ENCODE measurements around the gene PFKM.
"Not testable (repeated sequence)": the region's sequence is repeated elsewhere in the genome, so short reads cannot be mapped to it uniquely, and the experiment has no call there.

PFKM gene

DNA sequence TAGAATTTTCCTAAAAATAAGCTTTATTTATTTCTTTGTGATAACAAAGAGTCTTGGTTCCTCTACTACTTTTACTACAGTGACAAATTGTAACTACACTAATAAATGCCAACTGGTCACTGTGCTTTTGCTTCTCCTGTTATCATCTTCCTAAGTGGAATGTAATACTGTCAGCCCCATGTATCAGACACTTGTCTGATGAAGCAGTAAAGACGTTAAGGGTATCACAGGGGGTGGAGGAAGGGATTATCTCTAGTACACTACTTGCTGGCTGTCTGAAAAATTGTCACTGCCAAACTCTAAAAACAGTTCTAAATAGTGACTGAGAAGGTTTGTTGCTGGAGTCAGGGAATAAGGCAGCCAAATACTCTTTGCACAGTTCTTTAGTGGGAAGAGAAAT is 26.8 kb downstream of the PFKM start:
- no peaks in the 10 kb centered on the region for H3K27me3 ChIP-seq (ENCODE audit: insufficient read depth, poor library complexity, severe bottlenecking)
- H3K4me3 ChIP-seq (replicated peaks; ENCODE audit: insufficient read depth, low read length) = no peak overlapping the region
- no peak overlapping the region for H3K27ac ChIP-seq (replicated peaks)
- DNase-seq (ENCODE audit: low read depth in 1 of 2, low spot score in 1 of 2) = no peak
- no peak for TF ChIP-seq POLR2AphosphoS5 (IDR thresholded peaks at IDR 0.05; ENCODE audit: low read depth)
- no peak for TF ChIP-seq SPI1 (IDR thresholded peaks at IDR 0.05; ENCODE audit: borderline replicate concordance, low read depth)
- TF ChIP-seq, protein P1, sequence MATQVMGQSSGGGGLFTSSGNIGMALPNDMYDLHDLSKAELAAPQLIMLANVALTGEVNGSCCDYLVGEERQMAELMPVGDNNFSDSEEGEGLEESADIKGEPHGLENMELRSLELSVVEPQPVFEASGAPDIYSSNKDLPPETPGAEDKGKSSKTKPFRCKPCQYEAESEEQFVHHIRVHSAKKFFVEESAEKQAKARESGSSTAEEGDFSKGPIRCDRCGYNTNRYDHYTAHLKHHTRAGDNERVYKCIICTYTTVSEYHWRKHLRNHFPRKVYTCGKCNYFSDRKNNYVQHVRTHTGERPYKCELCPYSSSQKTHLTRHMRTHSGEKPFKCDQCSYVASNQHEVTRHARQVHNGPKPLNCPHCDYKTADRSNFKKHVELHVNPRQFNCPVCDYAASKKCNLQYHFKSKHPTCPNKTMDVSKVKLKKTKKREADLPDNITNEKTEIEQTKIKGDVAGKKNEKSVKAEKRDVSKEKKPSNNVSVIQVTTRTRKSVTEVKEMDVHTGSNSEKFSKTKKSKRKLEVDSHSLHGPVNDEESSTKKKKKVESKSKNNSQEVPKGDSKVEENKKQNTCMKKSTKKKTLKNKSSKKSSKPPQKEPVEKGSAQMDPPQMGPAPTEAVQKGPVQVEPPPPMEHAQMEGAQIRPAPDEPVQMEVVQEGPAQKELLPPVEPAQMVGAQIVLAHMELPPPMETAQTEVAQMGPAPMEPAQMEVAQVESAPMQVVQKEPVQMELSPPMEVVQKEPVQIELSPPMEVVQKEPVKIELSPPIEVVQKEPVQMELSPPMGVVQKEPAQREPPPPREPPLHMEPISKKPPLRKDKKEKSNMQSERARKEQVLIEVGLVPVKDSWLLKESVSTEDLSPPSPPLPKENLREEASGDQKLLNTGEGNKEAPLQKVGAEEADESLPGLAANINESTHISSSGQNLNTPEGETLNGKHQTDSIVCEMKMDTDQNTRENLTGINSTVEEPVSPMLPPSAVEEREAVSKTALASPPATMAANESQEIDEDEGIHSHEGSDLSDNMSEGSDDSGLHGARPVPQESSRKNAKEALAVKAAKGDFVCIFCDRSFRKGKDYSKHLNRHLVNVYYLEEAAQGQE (IDR thresholded peaks at IDR 0.05; ENCODE audit: insufficient replicate concordance, low read depth) = no peak
- TF ChIP-seq GABPA (IDR thresholded peaks at IDR 0.05; ENCODE audit: low read depth) = no peak
- TF ChIP-seq, protein P2, sequence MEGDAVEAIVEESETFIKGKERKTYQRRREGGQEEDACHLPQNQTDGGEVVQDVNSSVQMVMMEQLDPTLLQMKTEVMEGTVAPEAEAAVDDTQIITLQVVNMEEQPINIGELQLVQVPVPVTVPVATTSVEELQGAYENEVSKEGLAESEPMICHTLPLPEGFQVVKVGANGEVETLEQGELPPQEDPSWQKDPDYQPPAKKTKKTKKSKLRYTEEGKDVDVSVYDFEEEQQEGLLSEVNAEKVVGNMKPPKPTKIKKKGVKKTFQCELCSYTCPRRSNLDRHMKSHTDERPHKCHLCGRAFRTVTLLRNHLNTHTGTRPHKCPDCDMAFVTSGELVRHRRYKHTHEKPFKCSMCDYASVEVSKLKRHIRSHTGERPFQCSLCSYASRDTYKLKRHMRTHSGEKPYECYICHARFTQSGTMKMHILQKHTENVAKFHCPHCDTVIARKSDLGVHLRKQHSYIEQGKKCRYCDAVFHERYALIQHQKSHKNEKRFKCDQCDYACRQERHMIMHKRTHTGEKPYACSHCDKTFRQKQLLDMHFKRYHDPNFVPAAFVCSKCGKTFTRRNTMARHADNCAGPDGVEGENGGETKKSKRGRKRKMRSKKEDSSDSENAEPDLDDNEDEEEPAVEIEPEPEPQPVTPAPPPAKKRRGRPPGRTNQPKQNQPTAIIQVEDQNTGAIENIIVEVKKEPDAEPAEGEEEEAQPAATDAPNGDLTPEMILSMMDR (IDR thresholded peaks at IDR 0.05; ENCODE audit: insufficient read depth, low read length) = no peak

DNA sequence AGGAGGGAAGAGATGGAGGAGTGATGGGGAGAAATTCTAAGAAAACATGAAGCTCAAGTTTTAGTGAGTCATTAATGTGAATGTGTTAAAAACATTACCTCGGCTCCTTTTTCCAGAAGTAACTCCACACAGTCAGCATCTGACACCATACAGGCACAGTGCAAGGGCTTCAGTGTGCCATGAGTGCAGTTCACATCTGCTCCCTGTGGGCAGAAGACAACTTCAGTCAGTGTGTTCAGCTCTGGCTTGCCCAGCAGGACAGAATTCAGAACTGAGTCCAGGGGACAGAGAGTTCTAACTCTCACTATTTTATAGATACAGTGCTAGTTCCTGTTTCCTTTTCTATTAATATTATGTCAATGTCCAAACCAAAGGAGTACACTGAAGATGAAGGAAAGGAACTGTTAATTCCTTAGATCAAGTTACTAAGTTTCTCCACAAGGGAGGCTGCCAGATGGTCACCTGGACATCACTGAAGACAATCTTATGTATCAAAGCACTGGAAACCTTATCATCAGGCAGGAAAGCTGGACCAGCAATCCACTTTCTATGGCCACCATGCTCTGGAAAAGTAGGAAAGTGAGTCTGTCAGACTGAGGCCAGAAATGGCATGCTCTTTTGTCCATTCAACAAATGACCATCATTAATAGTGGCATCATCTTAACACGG is 32.1 kb downstream of the PFKM start:
- no peak for TF ChIP-seq POLR2AphosphoS5 (IDR thresholded peaks at IDR 0.05; ENCODE audit: low read depth)
- TF ChIP-seq, protein P2 (IDR thresholded peaks at IDR 0.05; ENCODE audit: insufficient read depth, low read length) = no peak
- TF ChIP-seq GABPA (IDR thresholded peaks at IDR 0.05; ENCODE audit: low read depth) = no peak
- no peak for TF ChIP-seq SPI1 (IDR thresholded peaks at IDR 0.05; ENCODE audit: borderline replicate concordance, low read depth)
- TF ChIP-seq, protein P1 (IDR thresholded peaks at IDR 0.05; ENCODE audit: insufficient replicate concordance, low read depth) = no peak
- no peak overlapping the region for H3K27ac ChIP-seq (replicated peaks)
- DNase-seq (ENCODE audit: low read depth in 1 of 2, low spot score in 1 of 2) = no peak

DNA sequence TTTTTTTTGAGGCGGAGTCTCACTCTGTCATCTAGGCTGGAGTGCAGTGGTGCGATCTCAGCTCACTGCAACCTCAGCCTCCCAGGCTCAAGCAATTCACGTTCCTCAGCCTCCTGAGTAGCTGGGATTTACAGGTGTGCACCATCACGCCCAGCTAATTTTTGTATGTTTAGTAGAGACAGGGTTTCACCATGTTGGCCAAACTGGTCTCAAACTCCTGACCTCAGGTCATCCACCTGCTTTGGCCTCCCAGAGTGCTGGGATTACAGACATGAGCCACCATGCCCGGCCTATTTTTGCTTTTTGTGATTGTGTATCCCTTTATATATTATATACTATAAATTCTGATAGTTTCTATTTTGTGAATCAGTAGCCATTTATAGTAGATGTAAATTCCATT is 36.6 kb downstream of the PFKM start:
- not testable (repeated sequence) for DNase-seq (ENCODE audit: low read depth in 1 of 2, low spot score in 1 of 2); H3K4me3 ChIP-seq (replicated peaks; ENCODE audit: insufficient read depth, low read length); H3K27ac ChIP-seq (replicated peaks)

More for the DNA sequence above, 32.1 kb downstream of the PFKM start:
- H3K27me3 ChIP-seq (ENCODE audit: insufficient read depth, poor library complexity, severe bottlenecking) = no peaks in the 10 kb centered on the region
- H3K4me3 ChIP-seq (replicated peaks; ENCODE audit: insufficient read depth, low read length) = no peak overlapping the region

DNA sequence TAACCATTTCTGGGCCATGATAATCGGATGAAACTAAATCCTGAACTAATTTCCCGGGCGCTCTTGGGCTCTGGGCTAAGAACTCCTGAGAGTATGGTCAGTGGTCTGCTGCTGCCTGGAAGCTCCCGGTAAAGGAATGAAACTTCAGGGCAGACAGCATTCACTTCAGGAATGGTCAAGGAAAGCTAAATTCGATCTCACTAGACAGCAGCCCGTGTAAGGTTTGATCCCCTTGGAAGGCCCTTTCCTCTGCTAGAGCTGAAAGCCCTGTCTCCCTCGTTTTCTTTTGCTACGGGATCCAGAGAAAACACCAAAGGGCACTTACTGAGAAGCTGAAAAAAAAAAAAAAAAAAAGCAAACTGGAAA is 37.5 kb downstream of the PFKM start:
- TF ChIP-seq, protein P2 (IDR thresholded peaks at IDR 0.05; ENCODE audit: insufficient read depth, low read length) = no peak
- TF ChIP-seq, protein P1 (IDR thresholded peaks at IDR 0.05; ENCODE audit: insufficient replicate concordance, low read depth) = no peak
- TF ChIP-seq SPI1 (IDR thresholded peaks at IDR 0.05; ENCODE audit: borderline replicate concordance, low read depth) (no peak), POLR2AphosphoS5 (IDR thresholded peaks at IDR 0.05; ENCODE audit: low read depth) (no peak), GABPA (IDR thresholded peaks at IDR 0.05; ENCODE audit: low read depth) (no peak)
- peak overlapping the region; percentile 95 for H3K4me3 ChIP-seq (replicated peaks; ENCODE audit: insufficient read depth, low read length)
- no peaks in the 10 kb centered on the region for H3K27me3 ChIP-seq (ENCODE audit: insufficient read depth, poor library complexity, severe bottlenecking)
- peak overlapping the region; percentile 80 for H3K27ac ChIP-seq (replicated peaks)
- no peak for DNase-seq (ENCODE audit: low read depth in 1 of 2, low spot score in 1 of 2)

More for the DNA sequence above, 36.6 kb downstream of the PFKM start:
- not testable (repeated sequence) for H3K27me3 ChIP-seq (ENCODE audit: insufficient read depth, poor library complexity, severe bottlenecking)
